22Rv1 (cell line): ENCODE measurements around the gene FH.

Experiments
- ZFX ChIP-seq: fragments of 450-650 bp; IDR thresholded peaks from 2 replicates; pipeline ENCODE4 v1.6.1; 2017; ENCODE audit warnings: antibody characterized with exemption, borderline replicate concordance
- TF ChIP-seq, protein P1 (sequence below): fragments of 450-650 bp; IDR thresholded peaks from 2 replicates; pipeline ENCODE4 v1.5.1; 2017; ENCODE audit warnings: mild to moderate bottlenecking

DNA sequence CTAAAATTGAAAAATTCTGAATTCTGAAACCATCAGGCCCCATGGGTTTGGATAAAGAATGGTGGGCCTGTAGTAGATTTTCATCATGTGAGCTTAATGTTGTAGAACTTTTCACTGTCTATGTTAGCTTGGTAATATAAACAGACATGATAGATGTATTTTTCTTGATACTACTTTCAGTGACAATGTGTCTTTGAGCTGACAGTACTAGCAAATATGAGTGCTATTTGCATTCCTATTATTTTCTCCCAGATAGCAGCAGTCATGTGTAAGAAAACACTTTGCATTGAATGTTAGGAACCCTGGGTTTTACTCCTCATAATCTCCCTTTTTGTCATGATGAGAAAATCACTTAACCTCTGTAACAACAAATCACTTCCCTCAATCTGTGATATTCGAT is 30.8 kb upstream of the FH start:
- TF ChIP-seq, protein P1, sequence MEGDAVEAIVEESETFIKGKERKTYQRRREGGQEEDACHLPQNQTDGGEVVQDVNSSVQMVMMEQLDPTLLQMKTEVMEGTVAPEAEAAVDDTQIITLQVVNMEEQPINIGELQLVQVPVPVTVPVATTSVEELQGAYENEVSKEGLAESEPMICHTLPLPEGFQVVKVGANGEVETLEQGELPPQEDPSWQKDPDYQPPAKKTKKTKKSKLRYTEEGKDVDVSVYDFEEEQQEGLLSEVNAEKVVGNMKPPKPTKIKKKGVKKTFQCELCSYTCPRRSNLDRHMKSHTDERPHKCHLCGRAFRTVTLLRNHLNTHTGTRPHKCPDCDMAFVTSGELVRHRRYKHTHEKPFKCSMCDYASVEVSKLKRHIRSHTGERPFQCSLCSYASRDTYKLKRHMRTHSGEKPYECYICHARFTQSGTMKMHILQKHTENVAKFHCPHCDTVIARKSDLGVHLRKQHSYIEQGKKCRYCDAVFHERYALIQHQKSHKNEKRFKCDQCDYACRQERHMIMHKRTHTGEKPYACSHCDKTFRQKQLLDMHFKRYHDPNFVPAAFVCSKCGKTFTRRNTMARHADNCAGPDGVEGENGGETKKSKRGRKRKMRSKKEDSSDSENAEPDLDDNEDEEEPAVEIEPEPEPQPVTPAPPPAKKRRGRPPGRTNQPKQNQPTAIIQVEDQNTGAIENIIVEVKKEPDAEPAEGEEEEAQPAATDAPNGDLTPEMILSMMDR: no peak
- TF ChIP-seq ZFX: no peak
